Measurements from ENCODE around the gene USP9X. TPM values are rescaled to one million over a fixed set of nuclear protein-coding genes. Genes with fewer than 3 reads are reported as not detected.
"Not testable (repeated sequence)": the region's sequence is repeated elsewhere in the genome, so short reads cannot be mapped to it uniquely, and the experiment has no call there.

Gene USP9X
- polyA plus RNA-seq, 4 donors = 15.1 to 45.5 (median 16.2) TPM

- WGBS, 3 donors = 89 to 100% (median 95%) methylated on average over 1 of the region's 1 CpG
- no peak overlapping the region for H3K27ac ChIP-seq (ENCODE audit: low read depth in 1 of 3, low read length in 2 of 3)
- FAIRE-seq = no peak
These were observed 34.9 kb upstream of the USP9X start for GRCh38 chrX:41050359-41050758.

GRCh38 chrX:41051288-41051687 is 34.0 kb upstream of the USP9X start:
- Histone ChIP-seq H3K27ac (ENCODE audit: low read depth in 1 of 3, low read length in 2 of 3) (no peak overlapping the region), H3K4me3 (ENCODE audit: low read depth in 1 of 3, low read length in 3 of 3) (no peak overlapping the region), H3K36me3 (ENCODE audit: control insufficient read depth in 3 of 3, insufficient read depth in 2 of 3, low read depth in 1 of 3, low read length in 3 of 3) (no peaks in the 10 kb centered on the region), H3K4me1 (ENCODE audit: control insufficient read depth in 3 of 3, insufficient read depth in 2 of 3, low read depth in 1 of 3, low read length in 2 of 3) (peaks cover 0 to 14% (median 0%) of the 10 kb centered on the region in 3 donors), H3K27me3 (ENCODE audit: control insufficient read depth in 3 of 3, insufficient read depth in 3 of 3, low read length in 3 of 3) (peaks cover 0 to 3% (median 0%) of the 10 kb centered on the region in 3 donors), H3K9me3 (ENCODE audit: control insufficient read depth in 2 of 2, insufficient read depth in 1 of 2, low read depth in 1 of 2, low read length in 1 of 2) (no peaks in the 10 kb centered on the region)
- DNase-seq (no peak), FAIRE-seq (no peak)
- WGBS, 3 donors = 83 to 97% (median 93%) methylated on average over 1 of the region's 1 CpG

More at GRCh38 chrX:41050359-41050758, 34.9 kb upstream of the USP9X start:
- Histone ChIP-seq H3K4me1 (ENCODE audit: control insufficient read depth in 3 of 3, insufficient read depth in 2 of 3, low read depth in 1 of 3, low read length in 2 of 3) (peaks cover 0 to 14% (median 0%) of the 10 kb centered on the region in 3 donors), H3K9me3 (ENCODE audit: control insufficient read depth in 2 of 2, insufficient read depth in 1 of 2, low read depth in 1 of 2, low read length in 1 of 2) (no peaks in the 10 kb centered on the region), H3K36me3 (ENCODE audit: control insufficient read depth in 3 of 3, insufficient read depth in 2 of 3, low read depth in 1 of 3, low read length in 3 of 3) (no peaks in the 10 kb centered on the region), H3K27me3 (ENCODE audit: control insufficient read depth in 3 of 3, insufficient read depth in 3 of 3, low read length in 3 of 3) (no peaks in the 10 kb centered on the region), H3K4me3 (ENCODE audit: low read depth in 1 of 3, low read length in 3 of 3) (no peak overlapping the region)
- DNase-seq = no peak

- H3K27ac ChIP-seq (ENCODE audit: low read depth in 1 of 3, low read length in 2 of 3) = no peak overlapping the region
- FAIRE-seq = no peak
These were observed 29.5 kb upstream of the USP9X start for GRCh38 chrX:41055740-41056139.

GRCh38 chrX:41063276-41063675 is 22.0 kb upstream of the USP9X start:
- not testable (repeated sequence) for DNase-seq; H3K36me3 ChIP-seq (ENCODE audit: control insufficient read depth in 3 of 3, insufficient read depth in 2 of 3, low read depth in 1 of 3, low read length in 3 of 3); H3K9me3 ChIP-seq (ENCODE audit: control insufficient read depth in 2 of 2, insufficient read depth in 1 of 2, low read depth in 1 of 2, low read length in 1 of 2); H3K4me1 ChIP-seq (ENCODE audit: control insufficient read depth in 3 of 3, insufficient read depth in 2 of 3, low read depth in 1 of 3, low read length in 2 of 3); FAIRE-seq; H3K4me3 ChIP-seq (ENCODE audit: low read depth in 1 of 3, low read length in 3 of 3); H3K27me3 ChIP-seq (ENCODE audit: control insufficient read depth in 3 of 3, insufficient read depth in 3 of 3, low read length in 3 of 3); H3K27ac ChIP-seq (ENCODE audit: low read depth in 1 of 3, low read length in 2 of 3)
- 75 to 84% (median 78%) methylated on average over 8 of the region's 8 CpGs for WGBS, 3 donors

More at GRCh38 chrX:41055740-41056139, 29.5 kb upstream of the USP9X start:
- Histone ChIP-seq H3K4me1 (ENCODE audit: control insufficient read depth in 3 of 3, insufficient read depth in 2 of 3, low read depth in 1 of 3, low read length in 2 of 3) (no peaks in the 10 kb centered on the region), H3K4me3 (ENCODE audit: low read depth in 1 of 3, low read length in 3 of 3) (no peak overlapping the region), H3K9me3 (ENCODE audit: control insufficient read depth in 2 of 2, insufficient read depth in 1 of 2, low read depth in 1 of 2, low read length in 1 of 2) (no peaks in the 10 kb centered on the region), H3K27me3 (ENCODE audit: control insufficient read depth in 3 of 3, insufficient read depth in 3 of 3, low read length in 3 of 3) (peaks cover 0 to 3% (median 0%) of the 10 kb centered on the region in 3 donors), H3K36me3 (ENCODE audit: control insufficient read depth in 3 of 3, insufficient read depth in 2 of 3, low read depth in 1 of 3, low read length in 3 of 3) (no peaks in the 10 kb centered on the region)
- 30 to 44% (median 39%) methylated on average over 3 of the region's 3 CpGs for WGBS, 3 donors
- DNase-seq = peak; percentile 15 to 24

GRCh38 chrX:41064018-41064417 is 21.2 kb upstream of the USP9X start:
- Histone ChIP-seq H3K4me1 (ENCODE audit: control insufficient read depth in 3 of 3, insufficient read depth in 2 of 3, low read depth in 1 of 3, low read length in 2 of 3) (no peaks in the 10 kb centered on the region), H3K4me3 (ENCODE audit: low read depth in 1 of 3, low read length in 3 of 3) (no peak overlapping the region), H3K9me3 (ENCODE audit: control insufficient read depth in 2 of 2, insufficient read depth in 1 of 2, low read depth in 1 of 2, low read length in 1 of 2) (no peaks in the 10 kb centered on the region), H3K27me3 (ENCODE audit: control insufficient read depth in 3 of 3, insufficient read depth in 3 of 3, low read length in 3 of 3) (no peaks in the 10 kb centered on the region), H3K27ac (ENCODE audit: low read depth in 1 of 3, low read length in 2 of 3) (no peak overlapping the region), H3K36me3 (ENCODE audit: control insufficient read depth in 3 of 3, insufficient read depth in 2 of 3, low read depth in 1 of 3, low read length in 3 of 3) (no peaks in the 10 kb centered on the region)
- FAIRE-seq (no peak), DNase-seq (no peak)
- 65 to 82% (median 72%) methylated on average over 5 of the region's 5 CpGs for WGBS, 3 donors

- no peak for FAIRE-seq
- WGBS, 3 donors = 20 to 80% (median 55%) methylated on average over 1 of the region's 1 CpG
- no peaks in the 10 kb centered on the region for H3K36me3 ChIP-seq (ENCODE audit: control insufficient read depth in 3 of 3, insufficient read depth in 2 of 3, low read depth in 1 of 3, low read length in 3 of 3)
These were observed 18.9 kb upstream of the USP9X start for GRCh38 chrX:41066391-41066790.

GRCh38 chrX:41066969-41067368 is 18.3 kb upstream of the USP9X start:
- peak overlapping the region in 1 of 3 donors; percentile 58 for H3K27ac ChIP-seq (ENCODE audit: low read depth in 1 of 3, low read length in 2 of 3)
- no peak for DNase-seq
- WGBS, 3 donors = 39 to 51% (median 50%) methylated on average over 1 of the region's 1 CpG

More at GRCh38 chrX:41066391-41066790, 18.9 kb upstream of the USP9X start:
- no peaks in the 10 kb centered on the region for H3K4me1 ChIP-seq (ENCODE audit: control insufficient read depth in 3 of 3, insufficient read depth in 2 of 3, low read depth in 1 of 3, low read length in 2 of 3)
- no peak overlapping the region for H3K4me3 ChIP-seq (ENCODE audit: low read depth in 1 of 3, low read length in 3 of 3)
- no peak overlapping the region for H3K27ac ChIP-seq (ENCODE audit: low read depth in 1 of 3, low read length in 2 of 3)
- no peak for DNase-seq
- no peaks in the 10 kb centered on the region for H3K9me3 ChIP-seq (ENCODE audit: control insufficient read depth in 2 of 2, insufficient read depth in 1 of 2, low read depth in 1 of 2, low read length in 1 of 2)
- H3K27me3 ChIP-seq (ENCODE audit: control insufficient read depth in 3 of 3, insufficient read depth in 3 of 3, low read length in 3 of 3) = no peaks in the 10 kb centered on the region

GRCh38 chrX:41067721-41068120 is 17.5 kb upstream of the USP9X start:
- Histone ChIP-seq H3K36me3 (ENCODE audit: control insufficient read depth in 3 of 3, insufficient read depth in 2 of 3, low read depth in 1 of 3, low read length in 3 of 3) (no peaks in the 10 kb centered on the region), H3K27ac (ENCODE audit: low read depth in 1 of 3, low read length in 2 of 3) (no peak overlapping the region), H3K9me3 (ENCODE audit: control insufficient read depth in 2 of 2, insufficient read depth in 1 of 2, low read depth in 1 of 2, low read length in 1 of 2) (no peaks in the 10 kb centered on the region), H3K4me1 (ENCODE audit: control insufficient read depth in 3 of 3, insufficient read depth in 2 of 3, low read depth in 1 of 3, low read length in 2 of 3) (no peaks in the 10 kb centered on the region), H3K4me3 (ENCODE audit: low read depth in 1 of 3, low read length in 3 of 3) (no peak overlapping the region), H3K27me3 (ENCODE audit: control insufficient read depth in 3 of 3, insufficient read depth in 3 of 3, low read length in 3 of 3) (no peaks in the 10 kb centered on the region)
- WGBS, 3 donors = 53 to 71% (median 61%) methylated on average over 5 of the region's 5 CpGs
- no peak for FAIRE-seq
- no peak for DNase-seq

More at GRCh38 chrX:41066969-41067368, 18.3 kb upstream of the USP9X start:
- Histone ChIP-seq H3K27me3 (ENCODE audit: control insufficient read depth in 3 of 3, insufficient read depth in 3 of 3, low read length in 3 of 3) (no peaks in the 10 kb centered on the region), H3K4me1 (ENCODE audit: control insufficient read depth in 3 of 3, insufficient read depth in 2 of 3, low read depth in 1 of 3, low read length in 2 of 3) (no peaks in the 10 kb centered on the region), H3K36me3 (ENCODE audit: control insufficient read depth in 3 of 3, insufficient read depth in 2 of 3, low read depth in 1 of 3, low read length in 3 of 3) (no peaks in the 10 kb centered on the region), H3K4me3 (ENCODE audit: low read depth in 1 of 3, low read length in 3 of 3) (no peak overlapping the region), H3K9me3 (ENCODE audit: control insufficient read depth in 2 of 2, insufficient read depth in 1 of 2, low read depth in 1 of 2, low read length in 1 of 2) (no peaks in the 10 kb centered on the region)
- FAIRE-seq = no peak

- WGBS, 3 donors = 93 to 96% (median 95%) methylated on average over 28 to 30 of the region's 30 CpGs
- FAIRE-seq = no peak
- no peak overlapping the region for H3K4me3 ChIP-seq (ENCODE audit: low read depth in 1 of 3, low read length in 3 of 3)
- no peak for DNase-seq
- no peaks in the 10 kb centered on the region for H3K27me3 ChIP-seq (ENCODE audit: control insufficient read depth in 3 of 3, insufficient read depth in 3 of 3, low read length in 3 of 3)
- no peak overlapping the region for H3K27ac ChIP-seq (ENCODE audit: low read depth in 1 of 3, low read length in 2 of 3)
- peaks cover 0 to 2% (median 0%) of the 10 kb centered on the region in 3 donors for H3K4me1 ChIP-seq (ENCODE audit: control insufficient read depth in 3 of 3, insufficient read depth in 2 of 3, low read depth in 1 of 3, low read length in 2 of 3)
- H3K9me3 ChIP-seq (ENCODE audit: control insufficient read depth in 2 of 2, insufficient read depth in 1 of 2, low read depth in 1 of 2, low read length in 1 of 2) = no peaks in the 10 kb centered on the region
- no peaks in the 10 kb centered on the region for H3K36me3 ChIP-seq (ENCODE audit: control insufficient read depth in 3 of 3, insufficient read depth in 2 of 3, low read depth in 1 of 3, low read length in 3 of 3)
These were observed 8.5 kb upstream of the USP9X start for GRCh38 chrX:41076742-41077141.
